ENCODE results near the gene TPSB2.
"Not testable (repeated sequence)": the region's sequence is repeated elsewhere in the genome, so short reads cannot be mapped to it uniquely, and the experiment has no call there.

Gene TPSB2

DNA sequence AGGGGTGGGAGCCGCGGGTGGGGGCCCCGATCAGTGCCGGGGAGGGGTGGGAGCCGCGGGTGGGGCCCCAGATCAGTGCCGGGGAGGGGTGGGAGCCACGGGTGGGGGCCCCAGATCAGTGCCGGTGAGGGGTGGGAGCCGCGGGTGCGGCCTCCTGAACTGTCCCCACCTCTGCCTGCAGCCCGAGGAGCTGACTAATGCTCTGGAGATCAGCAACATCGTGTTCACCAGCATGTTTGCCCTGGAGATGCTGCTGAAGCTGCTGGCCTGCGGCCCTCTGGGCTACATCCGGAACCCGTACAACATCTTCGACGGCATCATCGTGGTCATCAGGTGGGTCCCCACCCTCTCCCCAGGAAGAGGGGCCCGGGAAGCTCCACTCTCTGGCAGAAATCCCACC lies 25.1 kb downstream of the TPSB2 start:
- H3K36me3 ChIP-seq (ENCODE audit: control insufficient read depth in 1 of 2, insufficient read depth in 2 of 2, low read length in 2 of 2), result peaks cover 0 to 50% of the 10 kb centered on the region in 2 donors

DNA sequence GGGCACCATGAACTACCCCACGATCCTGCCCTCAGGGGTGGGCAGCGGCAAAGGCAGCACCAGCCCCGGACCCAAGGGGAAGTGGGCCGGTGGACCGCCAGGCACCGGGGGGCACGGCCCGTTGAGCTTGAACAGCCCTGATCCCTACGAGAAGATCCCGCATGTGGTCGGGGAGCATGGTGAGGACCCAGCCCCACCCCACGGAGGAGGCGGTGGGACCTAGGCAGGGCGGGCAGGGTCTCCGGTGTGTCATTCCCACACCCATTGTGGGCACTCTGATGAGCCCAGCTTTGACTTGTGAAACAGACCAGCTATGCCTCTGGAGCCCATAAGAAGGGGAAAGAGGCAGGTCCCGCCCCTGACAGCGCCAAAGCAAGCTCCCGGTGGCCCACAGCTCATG lies 27.7 kb downstream of the TPSB2 start:
- H3K4me1 ChIP-seq (ENCODE audit: control insufficient read depth in 1 of 2, insufficient read depth in 2 of 2, low read length in 2 of 2), result no peaks in the 10 kb centered on the region
- no peak overlapping the region for H3K27ac ChIP-seq (ENCODE audit: low read length)
- H3K9me3 ChIP-seq (ENCODE audit: control insufficient read depth in 1 of 2, low read length in 2 of 2), result no peaks in the 10 kb centered on the region
- H3K27me3 ChIP-seq (ENCODE audit: low read depth, low read length), result no peaks in the 10 kb centered on the region
- no peak overlapping the region for H3K4me3 ChIP-seq (ENCODE audit: low read depth in 1 of 2, low read length in 2 of 2)
- H3K36me3 ChIP-seq (ENCODE audit: control insufficient read depth in 1 of 2, insufficient read depth in 2 of 2, low read length in 2 of 2), result peaks cover 0 to 35% of the 10 kb centered on the region in 2 donors

More for the DNA sequence above, 25.1 kb downstream of the TPSB2 start:
- Histone ChIP-seq H3K27ac (ENCODE audit: low read length) (no peak overlapping the region), H3K27me3 (ENCODE audit: low read depth, low read length) (no peaks in the 10 kb centered on the region), H3K4me3 (ENCODE audit: low read depth in 1 of 2, low read length in 2 of 2) (no peak overlapping the region), H3K9me3 (ENCODE audit: control insufficient read depth in 1 of 2, low read length in 2 of 2) (no peaks in the 10 kb centered on the region), H3K4me1 (ENCODE audit: control insufficient read depth in 1 of 2, insufficient read depth in 2 of 2, low read length in 2 of 2) (no peaks in the 10 kb centered on the region)

DNA sequence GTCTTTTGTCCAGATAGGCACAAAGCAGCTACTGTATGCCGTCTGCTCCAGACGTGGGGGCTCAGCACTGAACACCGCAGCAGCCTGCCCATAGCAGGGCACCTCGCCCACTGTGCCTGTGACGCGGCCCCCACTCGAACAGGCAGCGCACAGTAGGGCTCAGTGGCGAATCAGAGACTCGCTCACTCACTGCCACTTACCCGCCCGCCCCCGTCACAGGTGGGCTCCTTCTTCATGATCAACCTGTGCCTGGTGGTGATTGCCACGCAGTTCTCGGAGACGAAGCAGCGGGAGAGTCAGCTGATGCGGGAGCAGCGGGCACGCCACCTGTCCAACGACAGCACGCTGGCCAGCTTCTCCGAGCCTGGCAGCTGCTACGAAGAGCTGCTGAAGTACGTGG lies 28.5 kb downstream of the TPSB2 start:
- Histone ChIP-seq H3K27me3 (ENCODE audit: low read depth, low read length) (no peaks in the 10 kb centered on the region), H3K4me3 (ENCODE audit: low read depth in 1 of 2, low read length in 2 of 2) (no peak overlapping the region), H3K9me3 (ENCODE audit: control insufficient read depth in 1 of 2, low read length in 2 of 2) (no peaks in the 10 kb centered on the region), H3K36me3 (ENCODE audit: control insufficient read depth in 1 of 2, insufficient read depth in 2 of 2, low read length in 2 of 2) (peaks cover 0 to 33% of the 10 kb centered on the region in 2 donors), H3K4me1 (ENCODE audit: control insufficient read depth in 1 of 2, insufficient read depth in 2 of 2, low read length in 2 of 2) (no peaks in the 10 kb centered on the region), H3K27ac (ENCODE audit: low read length) (no peak overlapping the region)

- no peak overlapping the region for H3K27ac ChIP-seq (ENCODE audit: low read length)
- H3K9me3 ChIP-seq (ENCODE audit: control insufficient read depth in 1 of 2, low read length in 2 of 2), result no peaks in the 10 kb centered on the region
- H3K36me3 ChIP-seq (ENCODE audit: control insufficient read depth in 1 of 2, insufficient read depth in 2 of 2, low read length in 2 of 2), result peaks cover 0 to 34% of the 10 kb centered on the region in 2 donors
- H3K4me1 ChIP-seq (ENCODE audit: control insufficient read depth in 1 of 2, insufficient read depth in 2 of 2, low read length in 2 of 2), result no peaks in the 10 kb centered on the region
- no peak overlapping the region for H3K4me3 ChIP-seq (ENCODE audit: low read depth in 1 of 2, low read length in 2 of 2)
- H3K27me3 ChIP-seq (ENCODE audit: low read depth, low read length), result no peaks in the 10 kb centered on the region
Measured at GRCh38 chr16:1200014-1200627, 29.9 kb downstream of the TPSB2 start.

DNA sequence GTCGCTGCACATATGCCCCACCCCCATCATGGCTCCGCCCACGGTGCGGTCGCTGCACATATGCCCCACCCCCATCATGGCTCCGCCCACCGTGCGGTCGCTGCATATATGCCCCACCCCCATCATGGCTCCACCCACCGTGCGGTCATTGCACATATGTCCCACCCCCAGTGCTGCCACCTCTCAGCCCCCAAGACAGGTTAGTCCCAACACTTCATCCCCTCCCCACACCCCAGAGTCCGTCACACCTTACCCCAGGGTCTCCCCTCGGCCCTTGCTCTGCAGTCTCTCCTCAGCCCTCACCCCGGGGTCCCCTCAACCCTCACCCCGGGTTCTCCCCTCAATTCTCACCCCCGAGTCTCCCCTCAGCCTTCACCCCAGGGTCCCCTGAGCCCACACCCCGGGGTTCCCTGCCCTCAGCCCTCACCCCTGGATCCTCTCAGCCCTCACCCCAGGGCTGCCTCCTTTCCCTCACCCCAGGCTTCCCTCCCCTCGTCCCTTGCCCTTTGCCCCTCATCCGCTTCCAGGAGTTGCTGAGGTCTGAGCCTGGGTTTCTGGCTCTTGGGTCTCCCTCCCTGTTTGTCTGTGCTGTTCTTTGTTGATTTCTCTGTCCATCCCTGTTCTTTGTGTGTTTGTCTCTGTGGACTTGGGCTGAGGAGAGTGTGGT lies 30.5 kb downstream of the TPSB2 start:
- Histone ChIP-seq H3K9me3 (ENCODE audit: control insufficient read depth in 1 of 2, low read length in 2 of 2) (no peaks in the 10 kb centered on the region), H3K27me3 (ENCODE audit: low read depth, low read length) (no peaks in the 10 kb centered on the region), H3K4me1 (ENCODE audit: control insufficient read depth in 1 of 2, insufficient read depth in 2 of 2, low read length in 2 of 2) (peaks cover 0 to 5% of the 10 kb centered on the region in 2 donors), H3K27ac (ENCODE audit: low read length) (no peak overlapping the region), H3K4me3 (ENCODE audit: low read depth in 1 of 2, low read length in 2 of 2) (no peak overlapping the region), H3K36me3 (ENCODE audit: control insufficient read depth in 1 of 2, insufficient read depth in 2 of 2, low read length in 2 of 2) (peaks cover 0 to 34% of the 10 kb centered on the region in 2 donors)

GRCh38 chr16:1198671-1199346 lies 31.2 kb downstream of the TPSB2 start:
- H3K4me3 ChIP-seq (ENCODE audit: low read depth in 1 of 2, low read length in 2 of 2); H3K27me3 ChIP-seq (ENCODE audit: low read depth, low read length): not testable (repeated sequence)

DNA sequence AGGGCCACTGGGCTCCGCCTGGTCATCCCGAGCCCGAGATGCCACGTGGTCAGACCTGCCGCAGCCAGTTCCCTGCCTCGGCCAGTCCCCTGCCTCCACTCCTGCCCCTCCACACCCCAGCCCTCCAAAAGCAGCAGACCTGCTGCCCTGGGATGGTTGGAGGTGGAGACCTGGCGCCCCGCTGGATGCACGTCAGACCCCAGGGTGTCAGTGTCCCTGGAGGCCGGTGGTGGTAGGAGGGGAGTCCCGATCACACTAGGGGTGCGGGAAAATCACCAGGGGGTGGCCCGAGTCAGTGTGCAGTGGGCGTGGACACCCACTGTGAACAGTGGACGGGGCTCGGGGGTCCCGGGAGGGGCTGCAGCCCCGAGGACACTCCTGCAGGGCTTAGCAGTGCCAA lies 31.8 kb downstream of the TPSB2 start:
- no peak overlapping the region for H3K4me3 ChIP-seq (ENCODE audit: low read depth in 1 of 2, low read length in 2 of 2)
- no peaks in the 10 kb centered on the region for H3K27me3 ChIP-seq (ENCODE audit: low read depth, low read length)
- no peak overlapping the region for H3K27ac ChIP-seq (ENCODE audit: low read length)

More at GRCh38 chr16:1198671-1199346, 31.2 kb downstream of the TPSB2 start:
- Histone ChIP-seq H3K4me1 (ENCODE audit: control insufficient read depth in 1 of 2, insufficient read depth in 2 of 2, low read length in 2 of 2) (peaks cover 0 to 12% of the 10 kb centered on the region in 2 donors), H3K36me3 (ENCODE audit: control insufficient read depth in 1 of 2, insufficient read depth in 2 of 2, low read length in 2 of 2) (peaks cover 0 to 34% of the 10 kb centered on the region in 2 donors)
- H3K9me3 ChIP-seq (ENCODE audit: control insufficient read depth in 1 of 2, low read length in 2 of 2); H3K27ac ChIP-seq (ENCODE audit: low read length): not testable (repeated sequence)

GRCh38 chr16:1197237-1197866 lies 32.6 kb downstream of the TPSB2 start:
- Histone ChIP-seq H3K27me3 (ENCODE audit: low read depth, low read length) (no peaks in the 10 kb centered on the region), H3K27ac (ENCODE audit: low read length) (no peak overlapping the region), H3K4me3 (ENCODE audit: low read depth in 1 of 2, low read length in 2 of 2) (no peak overlapping the region), H3K9me3 (ENCODE audit: control insufficient read depth in 1 of 2, low read length in 2 of 2) (no peaks in the 10 kb centered on the region), H3K4me1 (ENCODE audit: control insufficient read depth in 1 of 2, insufficient read depth in 2 of 2, low read length in 2 of 2) (peaks cover 0 to 26% of the 10 kb centered on the region in 2 donors), H3K36me3 (ENCODE audit: control insufficient read depth in 1 of 2, insufficient read depth in 2 of 2, low read length in 2 of 2) (peaks cover 0 to 28% of the 10 kb centered on the region in 2 donors)

More for the DNA sequence above, 31.8 kb downstream of the TPSB2 start:
- H3K9me3 ChIP-seq (ENCODE audit: control insufficient read depth in 1 of 2, low read length in 2 of 2), result no peaks in the 10 kb centered on the region
- H3K36me3 ChIP-seq (ENCODE audit: control insufficient read depth in 1 of 2, insufficient read depth in 2 of 2, low read length in 2 of 2), result peaks cover 0 to 34% of the 10 kb centered on the region in 2 donors
- peaks cover 0 to 18% of the 10 kb centered on the region in 2 donors for H3K4me1 ChIP-seq (ENCODE audit: control insufficient read depth in 1 of 2, insufficient read depth in 2 of 2, low read length in 2 of 2)

- Histone ChIP-seq H3K4me3 (ENCODE audit: low read depth in 1 of 2, low read length in 2 of 2) (no peak overlapping the region), H3K4me1 (ENCODE audit: control insufficient read depth in 1 of 2, insufficient read depth in 2 of 2, low read length in 2 of 2) (peaks cover 0 to 31% of the 10 kb centered on the region in 2 donors), H3K27ac (ENCODE audit: low read length) (no peak overlapping the region), H3K36me3 (ENCODE audit: control insufficient read depth in 1 of 2, insufficient read depth in 2 of 2, low read length in 2 of 2) (peaks cover 0 to 20% of the 10 kb centered on the region in 2 donors), H3K9me3 (ENCODE audit: control insufficient read depth in 1 of 2, low read length in 2 of 2) (no peaks in the 10 kb centered on the region), H3K27me3 (ENCODE audit: low read depth, low read length) (no peaks in the 10 kb centered on the region)
Measured at GRCh38 chr16:1196494-1196893, 33.5 kb downstream of the TPSB2 start.

DNA sequence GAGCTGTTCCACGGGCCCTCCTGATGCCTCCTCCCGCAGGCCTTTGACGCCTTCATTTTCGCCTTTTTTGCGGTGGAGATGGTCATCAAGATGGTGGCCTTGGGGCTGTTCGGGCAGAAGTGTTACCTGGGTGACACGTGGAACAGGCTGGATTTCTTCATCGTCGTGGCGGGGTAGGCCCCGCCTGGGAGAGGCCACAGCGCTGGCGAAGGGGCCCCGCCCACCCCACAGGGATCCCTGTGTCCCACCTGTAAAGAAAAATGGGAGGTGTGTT lies 34.7 kb downstream of the TPSB2 start:
- H3K27ac ChIP-seq (ENCODE audit: low read length), result no peak overlapping the region
- H3K27me3 ChIP-seq (ENCODE audit: low read depth, low read length), result no peaks in the 10 kb centered on the region
- H3K36me3 ChIP-seq (ENCODE audit: control insufficient read depth in 1 of 2, insufficient read depth in 2 of 2, low read length in 2 of 2), result peaks cover 0 to 11% of the 10 kb centered on the region in 2 donors
- H3K9me3 ChIP-seq (ENCODE audit: control insufficient read depth in 1 of 2, low read length in 2 of 2), result no peaks in the 10 kb centered on the region
- H3K4me1 ChIP-seq (ENCODE audit: control insufficient read depth in 1 of 2, insufficient read depth in 2 of 2, low read length in 2 of 2), result peaks cover 0 to 31% of the 10 kb centered on the region in 2 donors
- H3K4me3 ChIP-seq (ENCODE audit: low read depth in 1 of 2, low read length in 2 of 2), result no peak overlapping the region

DNA sequence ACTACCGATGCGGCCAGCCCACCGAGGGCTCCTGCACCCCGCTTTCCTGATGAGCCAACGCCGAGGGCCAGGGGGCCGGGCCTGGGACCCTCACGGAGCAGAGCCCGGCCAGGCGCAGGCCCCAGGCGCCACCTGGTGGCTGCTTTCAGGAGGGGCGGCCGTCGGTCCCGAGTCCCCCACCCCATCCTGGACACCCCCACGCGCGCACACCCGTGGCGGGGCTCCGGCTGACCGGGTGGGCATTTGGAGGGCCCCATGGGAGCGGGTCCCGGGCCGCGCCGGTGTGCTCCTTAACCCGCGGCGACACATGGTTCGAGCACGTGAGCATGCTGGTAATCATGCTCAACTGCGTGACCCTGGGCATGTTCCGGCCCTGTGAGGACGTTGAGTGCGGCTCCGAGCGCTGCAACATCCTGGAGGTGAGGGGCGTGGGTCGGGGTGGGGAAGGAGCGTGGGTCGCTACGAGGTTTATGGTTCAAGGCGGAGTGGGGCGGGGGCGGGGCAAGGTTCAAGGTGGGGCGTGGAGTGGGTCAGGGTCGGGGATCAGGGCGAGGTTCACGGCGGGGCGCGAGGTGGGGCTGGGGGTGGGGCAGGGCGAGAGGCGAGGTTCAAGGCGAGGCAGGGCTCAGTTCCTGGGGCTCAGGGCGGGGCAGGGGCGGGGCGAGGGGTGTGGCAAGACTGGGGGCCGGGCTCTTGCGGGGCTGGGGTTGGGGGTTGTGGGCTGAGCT lies 35.2 kb downstream of the TPSB2 start:
- H3K36me3 ChIP-seq (ENCODE audit: control insufficient read depth in 1 of 2, insufficient read depth in 2 of 2, low read length in 2 of 2), result peaks cover 0 to 8% of the 10 kb centered on the region in 2 donors
- H3K9me3 ChIP-seq (ENCODE audit: control insufficient read depth in 1 of 2, low read length in 2 of 2), result no peaks in the 10 kb centered on the region
- no peak overlapping the region for H3K27ac ChIP-seq (ENCODE audit: low read length)
- H3K27me3 ChIP-seq (ENCODE audit: low read depth, low read length), result no peaks in the 10 kb centered on the region
- H3K4me1 ChIP-seq (ENCODE audit: control insufficient read depth in 1 of 2, insufficient read depth in 2 of 2, low read length in 2 of 2), result peaks cover 0 to 31% of the 10 kb centered on the region in 2 donors
- no peak overlapping the region for H3K4me3 ChIP-seq (ENCODE audit: low read depth in 1 of 2, low read length in 2 of 2)
